ENCODE measurements around the gene AGPAT2. TPM values are rescaled to one million over a fixed set of nuclear protein-coding genes. Genes with fewer than 3 reads are reported as not detected.

Gene AGPAT2
- polyA plus RNA-seq, 2 donors: 90.7 to 100 TPM

GRCh38 chr9:136691316-136692184 is 4.3 kb upstream of the AGPAT2 start:
- H3K36me3 ChIP-seq (ENCODE audit: control insufficient read depth in 2 of 2, insufficient read depth in 2 of 2, low read length in 1 of 2): no peaks in the 10 kb centered on the region
- no peaks in the 10 kb centered on the region for H3K9me3 ChIP-seq (ENCODE audit: control insufficient read depth in 2 of 2, insufficient read depth in 1 of 2, low read depth in 1 of 2, low read length in 1 of 2)
- H3K4me1 ChIP-seq (ENCODE audit: control insufficient read depth in 2 of 2, insufficient read depth in 2 of 2, low read length in 1 of 2): peaks cover 3 to 47% of the 10 kb centered on the region in 2 donors
- WGBS, 2 donors: 85 to 87% methylated on average over 29 of the region's 29 CpGs
- H3K4me3 ChIP-seq (ENCODE audit: low read depth in 1 of 2, low read length in 2 of 2): no peak overlapping the region
- peak overlapping the region in 1 of 2 donors; percentile 48 for H3K27ac ChIP-seq (ENCODE audit: low read depth in 2 of 2, low read length in 1 of 2)
- no peaks in the 10 kb centered on the region for H3K27me3 ChIP-seq (ENCODE audit: control insufficient read depth in 1 of 2, insufficient read depth in 2 of 2, low read length in 2 of 2)

DNA sequence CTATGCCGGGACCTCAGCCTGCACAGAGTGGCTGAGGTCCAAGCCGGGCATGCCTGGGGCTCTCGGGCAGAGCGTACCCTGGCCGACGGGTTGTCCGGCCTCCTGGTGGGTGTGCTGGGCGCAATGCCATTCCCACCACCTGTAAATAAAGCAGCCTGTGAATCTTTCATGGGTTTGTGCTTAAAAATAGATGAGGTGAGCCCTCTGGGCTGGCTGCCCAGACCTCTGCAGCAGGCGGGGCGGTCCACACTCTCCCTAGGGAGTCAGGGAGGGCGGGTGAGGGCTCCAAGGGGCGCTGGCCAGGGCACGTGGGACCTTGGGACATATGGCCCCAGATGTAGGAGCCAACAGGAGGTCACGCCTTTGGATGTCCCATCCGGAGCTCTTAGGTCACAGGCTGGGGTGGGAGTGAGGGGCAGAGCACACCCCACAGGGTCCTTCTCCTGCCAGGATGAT is 3.6 kb upstream of the AGPAT2 start:
- H3K36me3 ChIP-seq (ENCODE audit: control insufficient read depth in 2 of 2, insufficient read depth in 2 of 2, low read length in 1 of 2): no peaks in the 10 kb centered on the region
- peaks cover 6 to 54% of the 10 kb centered on the region in 2 donors for H3K4me1 ChIP-seq (ENCODE audit: control insufficient read depth in 2 of 2, insufficient read depth in 2 of 2, low read length in 1 of 2)
- no peaks in the 10 kb centered on the region for H3K27me3 ChIP-seq (ENCODE audit: control insufficient read depth in 1 of 2, insufficient read depth in 2 of 2, low read length in 2 of 2)
- H3K27ac ChIP-seq (ENCODE audit: low read depth in 2 of 2, low read length in 1 of 2): peak overlapping the region; percentile 48 to 59
- no peaks in the 10 kb centered on the region for H3K9me3 ChIP-seq (ENCODE audit: control insufficient read depth in 2 of 2, insufficient read depth in 1 of 2, low read depth in 1 of 2, low read length in 1 of 2)
- H3K4me3 ChIP-seq (ENCODE audit: low read depth in 1 of 2, low read length in 2 of 2): no peak overlapping the region
- 43 to 46% methylated on average over 15 of the region's 15 CpGs for WGBS, 2 donors

DNA sequence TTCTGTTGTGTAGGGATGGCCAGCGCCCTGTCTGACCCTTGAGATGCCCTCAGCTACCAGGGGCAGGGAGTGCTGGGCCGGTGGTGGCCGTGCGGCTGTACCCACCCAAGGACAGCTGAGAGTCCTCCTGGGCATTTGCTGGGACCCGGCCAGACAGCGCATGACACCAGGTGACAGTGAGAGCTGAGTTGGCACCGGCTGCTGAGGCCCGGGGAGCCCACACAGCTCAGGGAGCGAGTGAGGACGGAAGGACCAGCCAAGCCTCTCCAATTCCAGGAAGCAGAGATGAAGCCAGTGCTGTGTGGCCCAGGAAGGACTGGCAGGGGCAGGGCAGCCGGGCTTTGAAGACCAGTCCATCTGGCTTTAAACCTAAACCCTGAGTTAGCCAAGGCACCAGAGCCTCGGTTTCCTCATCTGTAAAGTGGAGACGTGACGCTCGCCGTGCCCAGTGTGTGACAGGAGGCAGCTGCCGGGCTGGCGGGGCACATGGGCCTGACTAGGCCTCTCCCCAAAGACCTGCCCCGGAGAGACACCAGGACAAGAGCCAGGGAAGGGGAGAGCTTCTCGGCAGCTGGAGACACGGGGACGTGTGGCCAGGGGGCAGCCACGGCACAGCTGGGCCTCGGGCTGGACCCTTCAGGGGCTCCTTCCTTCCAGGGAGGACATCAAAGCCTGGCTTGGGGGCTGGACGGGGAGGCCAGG is 3.0 kb upstream of the AGPAT2 start:
- H3K4me1 ChIP-seq (ENCODE audit: control insufficient read depth in 2 of 2, insufficient read depth in 2 of 2, low read length in 1 of 2): peaks cover 11 to 52% of the 10 kb centered on the region in 2 donors
- no peak overlapping the region for H3K4me3 ChIP-seq (ENCODE audit: low read depth in 1 of 2, low read length in 2 of 2)
- H3K27ac ChIP-seq (ENCODE audit: low read depth in 2 of 2, low read length in 1 of 2): peak overlapping the region; percentile 48 to 59
- H3K9me3 ChIP-seq (ENCODE audit: control insufficient read depth in 2 of 2, insufficient read depth in 1 of 2, low read depth in 1 of 2, low read length in 1 of 2): no peaks in the 10 kb centered on the region
- H3K27me3 ChIP-seq (ENCODE audit: control insufficient read depth in 1 of 2, insufficient read depth in 2 of 2, low read length in 2 of 2): no peaks in the 10 kb centered on the region
- 71% methylated on average over 24 to 25 of the region's 25 CpGs for WGBS, 2 donors
- H3K36me3 ChIP-seq (ENCODE audit: control insufficient read depth in 2 of 2, insufficient read depth in 2 of 2, low read length in 1 of 2): no peaks in the 10 kb centered on the region

DNA sequence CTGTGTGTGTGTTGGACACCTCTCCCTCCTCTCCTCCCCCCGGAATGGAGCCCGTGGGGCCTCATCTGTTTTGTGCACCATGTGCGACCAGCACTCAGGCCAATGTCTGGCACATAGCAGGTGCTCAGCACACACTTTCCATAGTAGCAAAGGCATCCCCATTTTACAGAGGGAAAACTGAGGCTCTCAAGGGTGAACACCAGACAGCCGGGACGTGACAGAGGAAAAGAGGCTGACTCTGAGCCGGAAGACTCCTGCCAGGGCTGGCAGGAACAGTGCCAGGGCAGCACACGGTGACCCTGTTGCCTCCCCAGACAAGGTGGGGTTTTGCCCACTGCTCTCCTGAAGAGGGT is 1.8 kb upstream of the AGPAT2 start:
- peak overlapping the region in 1 of 2 donors; percentile 36 for H3K27ac ChIP-seq (ENCODE audit: low read depth in 2 of 2, low read length in 1 of 2)
- WGBS, 2 donors: 63 to 76% methylated on average over 7 of the region's 7 CpGs
- peaks cover 11 to 51% of the 10 kb centered on the region in 2 donors for H3K4me1 ChIP-seq (ENCODE audit: control insufficient read depth in 2 of 2, insufficient read depth in 2 of 2, low read length in 1 of 2)

GRCh38 chr9:136688274-136689107 is 1.2 kb upstream of the AGPAT2 start:
- peak overlapping the region in 1 of 2 donors; percentile 53 for H3K27ac ChIP-seq (ENCODE audit: low read depth in 2 of 2, low read length in 1 of 2)
- H3K9me3 ChIP-seq (ENCODE audit: control insufficient read depth in 2 of 2, insufficient read depth in 1 of 2, low read depth in 1 of 2, low read length in 1 of 2): no peaks in the 10 kb centered on the region
- peaks cover 0 to 4% of the 10 kb centered on the region in 2 donors for H3K36me3 ChIP-seq (ENCODE audit: control insufficient read depth in 2 of 2, insufficient read depth in 2 of 2, low read length in 1 of 2)
- H3K4me3 ChIP-seq (ENCODE audit: low read depth in 1 of 2, low read length in 2 of 2): no peak overlapping the region
- peaks cover 11 to 49% of the 10 kb centered on the region in 2 donors for H3K4me1 ChIP-seq (ENCODE audit: control insufficient read depth in 2 of 2, insufficient read depth in 2 of 2, low read length in 1 of 2)
- no peaks in the 10 kb centered on the region for H3K27me3 ChIP-seq (ENCODE audit: control insufficient read depth in 1 of 2, insufficient read depth in 2 of 2, low read length in 2 of 2)
- 60 to 63% methylated on average over 21 of the region's 21 CpGs for WGBS, 2 donors

More for the DNA sequence above, 1.8 kb upstream of the AGPAT2 start:
- H3K36me3 ChIP-seq (ENCODE audit: control insufficient read depth in 2 of 2, insufficient read depth in 2 of 2, low read length in 1 of 2): no peaks in the 10 kb centered on the region
- H3K27me3 ChIP-seq (ENCODE audit: control insufficient read depth in 1 of 2, insufficient read depth in 2 of 2, low read length in 2 of 2): no peaks in the 10 kb centered on the region
- H3K4me3 ChIP-seq (ENCODE audit: low read depth in 1 of 2, low read length in 2 of 2): no peak overlapping the region
- no peaks in the 10 kb centered on the region for H3K9me3 ChIP-seq (ENCODE audit: control insufficient read depth in 2 of 2, insufficient read depth in 1 of 2, low read depth in 1 of 2, low read length in 1 of 2)

- Histone ChIP-seq H3K27me3 (ENCODE audit: control insufficient read depth in 1 of 2, insufficient read depth in 2 of 2, low read length in 2 of 2) (no peaks in the 10 kb centered on the region), H3K9me3 (ENCODE audit: control insufficient read depth in 2 of 2, insufficient read depth in 1 of 2, low read depth in 1 of 2, low read length in 1 of 2) (no peaks in the 10 kb centered on the region), H3K4me3 (ENCODE audit: low read depth in 1 of 2, low read length in 2 of 2) (peak overlapping the region in 1 of 2 donors; percentile 9), H3K27ac (ENCODE audit: low read depth in 2 of 2, low read length in 1 of 2) (peak overlapping the region; percentile 58 to 76), H3K36me3 (ENCODE audit: control insufficient read depth in 2 of 2, insufficient read depth in 2 of 2, low read length in 1 of 2) (peaks cover 0 to 6% of the 10 kb centered on the region in 2 donors), H3K4me1 (ENCODE audit: control insufficient read depth in 2 of 2, insufficient read depth in 2 of 2, low read length in 1 of 2) (peaks cover 11 to 42% of the 10 kb centered on the region in 2 donors)
- 16 to 22% methylated on average over 32 to 37 of the region's 37 CpGs for WGBS, 2 donors
Observed at GRCh38 chr9:136687721-136688223, 515 bp upstream of the AGPAT2 start.

- peaks cover 11 to 37% of the 10 kb centered on the region in 2 donors for H3K4me1 ChIP-seq (ENCODE audit: control insufficient read depth in 2 of 2, insufficient read depth in 2 of 2, low read length in 1 of 2)
- H3K27me3 ChIP-seq (ENCODE audit: control insufficient read depth in 1 of 2, insufficient read depth in 2 of 2, low read length in 2 of 2): no peaks in the 10 kb centered on the region
- peaks cover 0 to 6% of the 10 kb centered on the region in 2 donors for H3K36me3 ChIP-seq (ENCODE audit: control insufficient read depth in 2 of 2, insufficient read depth in 2 of 2, low read length in 1 of 2)
- H3K9me3 ChIP-seq (ENCODE audit: control insufficient read depth in 2 of 2, insufficient read depth in 1 of 2, low read depth in 1 of 2, low read length in 1 of 2): no peaks in the 10 kb centered on the region
- H3K4me3 ChIP-seq (ENCODE audit: low read depth in 1 of 2, low read length in 2 of 2): peak overlapping the region; percentile 67 to 79
- H3K27ac ChIP-seq (ENCODE audit: low read depth in 2 of 2, low read length in 1 of 2): peak overlapping the region; percentile 84 to 90
- 2 to 3% methylated on average over 18 to 20 of the region's 20 CpGs for WGBS, 2 donors
Observed at GRCh38 chr9:136686534-136686793, 793 bp downstream of the AGPAT2 start.

- Histone ChIP-seq H3K4me1 (ENCODE audit: control insufficient read depth in 2 of 2, insufficient read depth in 2 of 2, low read length in 1 of 2) (peaks cover 11 to 32% of the 10 kb centered on the region in 2 donors), H3K4me3 (ENCODE audit: low read depth in 1 of 2, low read length in 2 of 2) (peak overlapping the region; percentile 67 to 79), H3K27ac (ENCODE audit: low read depth in 2 of 2, low read length in 1 of 2) (peak overlapping the region; percentile 84 to 90), H3K36me3 (ENCODE audit: control insufficient read depth in 2 of 2, insufficient read depth in 2 of 2, low read length in 1 of 2) (peaks cover 0 to 6% of the 10 kb centered on the region in 2 donors), H3K9me3 (ENCODE audit: control insufficient read depth in 2 of 2, insufficient read depth in 1 of 2, low read depth in 1 of 2, low read length in 1 of 2) (no peaks in the 10 kb centered on the region), H3K27me3 (ENCODE audit: control insufficient read depth in 1 of 2, insufficient read depth in 2 of 2, low read length in 2 of 2) (no peaks in the 10 kb centered on the region)
- 38 to 40% methylated on average over 19 of the region's 19 CpGs for WGBS, 2 donors
Observed at GRCh38 chr9:136685790-136686533, 1.3 kb downstream of the AGPAT2 start.
